Endothelial cell of umbilical vein (primary cell): Measurements from ENCODE around the gene MOBP. TPM values are rescaled to one million over a fixed set of nuclear protein-coding genes. Genes with fewer than 3 reads are reported as not detected.

ENCODE experiments used
- BruUV-seq: library from RNA; stranded (reverse); fragments of 400-500 nt; replicated peaks from 2 replicates; lab custom pipeline; 2021; lab: Mats Ljungman, UMichigan
- CTCF ChIA-PET: fragments of 300-600, 350-600 bp; sonication (Branson Sonifier 250); formaldehyde crosslinking; loops from one replicate; lab custom pipeline; 2021; ENCODE audit warnings: antibody characterized with exemption, inconsistent platforms; lab: Charles Lee
- POLR2A ChIA-PET: fragments of 300-600, 350-600 bp; sonication (Branson Sonifier 250); formaldehyde crosslinking; loops from one replicate; lab custom pipeline; 2021; ENCODE audit warnings: antibody characterized with exemption, inconsistent platforms; lab: Charles Lee
- DNase-seq: peaks from one replicate; pipeline ENCODE4 v3.0.0-alpha.2; 2011; ENCODE audit warnings: low read depth, low spot score
- FAIRE-seq: peaks from 2 replicates; lab custom pipeline; 2011; peaks lifted over from hg19 to GRCh38; lab: Jason Lieb, UNC
- H2AFZ ChIP-seq: 2 replicates; pipeline ENCODE4 v1.6.0; 2012; ENCODE audit warnings: low read depth, low read length, control low read depth, inconsistent platforms
- H3K27ac ChIP-seq: 2 replicates; pipeline ENCODE4 v1.5.1; 2011; ENCODE audit warnings: low read depth, mild to moderate bottlenecking, control low read depth, low read length, moderate library complexity; ENCODE audit not compliant: insufficient read depth
- H3K27me3 ChIP-seq, 2 experiments: 2 replicates each; pipeline versions ENCODE4 v1.6.0 to v1.6.1; 2011; ENCODE audit warnings: low read length in 2 of 2, mixed read lengths in 1 of 2; ENCODE audit not compliant: control insufficient read depth in 2 of 2, insufficient read depth in 2 of 2
- H3K36me3 ChIP-seq, 2 experiments: 2 replicates in 1 of 2; 3 replicates in 1 of 2; pipeline ENCODE4 v1.5.1; 2011; ENCODE audit warnings: low read length in 2 of 2, mild to moderate bottlenecking in 1 of 2, moderate library complexity in 1 of 2; ENCODE audit not compliant: control insufficient read depth in 2 of 2, insufficient read depth in 2 of 2; ENCODE audit errors: extremely low read depth in 1 of 2
- H3K4me1 ChIP-seq: 3 replicates; pipeline ENCODE4 v1.5.1; 2011; ENCODE audit warnings: mild to moderate bottlenecking, low read length; ENCODE audit not compliant: control insufficient read depth, insufficient read depth; ENCODE audit errors: extremely low read depth
- H3K4me2 ChIP-seq: 2 replicates; pipeline ENCODE4 v1.6.1; 2011; ENCODE audit warnings: low read length, control low read depth, mixed read lengths; ENCODE audit not compliant: insufficient read depth
- H3K4me3 ChIP-seq, 3 experiments: fragments of 200-600 bp in 1 of 3; sonication (generic), shearing (Covaris generic) in 1 of 3; replicated peaks in 1 of 3; 2 replicates each; pipeline ENCODE4 v1.5.1; 2011 to 2016; ENCODE audit warnings: control low read depth in 3 of 3, low read length in 3 of 3, mild to moderate bottlenecking in 2 of 3, inconsistent platforms in 1 of 3, low read depth in 1 of 3, moderate library complexity in 1 of 3; ENCODE audit not compliant: insufficient read depth in 1 of 3
- H3K79me2 ChIP-seq: 2 replicates; pipeline ENCODE4 v1.6.0; 2012; ENCODE audit warnings: low read length, inconsistent platforms; ENCODE audit not compliant: control insufficient read depth, insufficient read depth
- H3K9ac ChIP-seq: replicated peaks from 2 replicates; pipeline ENCODE3; 2011; ENCODE audit warnings: low read length, control low read depth; ENCODE audit not compliant: insufficient read depth; ENCODE audit errors: extremely low read depth
- H3K9me1 ChIP-seq: replicated peaks from 3 replicates; pipeline ENCODE4 v1.6.0; 2011; ENCODE audit warnings: mild to moderate bottlenecking, low read length; ENCODE audit not compliant: control insufficient read depth, insufficient read depth; ENCODE audit errors: extremely low read depth
- H3K9me3 ChIP-seq: replicated peaks from 2 replicates; pipeline ENCODE4 v1.5.1; 2012; ENCODE audit warnings: low read length, inconsistent platforms; ENCODE audit not compliant: control insufficient read depth, insufficient read depth
- H4K20me1 ChIP-seq: replicated peaks from 2 replicates; pipeline ENCODE3; 2011; ENCODE audit warnings: mild to moderate bottlenecking, low read length; ENCODE audit not compliant: control insufficient read depth, insufficient read depth; ENCODE audit errors: extremely low read depth
- EZH2 ChIP-seq: IDR thresholded peaks from 2 replicates; pipeline ENCODE4 v1.6.1; 2012; ENCODE audit warnings: borderline replicate concordance, low read depth, mild to moderate bottlenecking, moderate library complexity, low read length, inconsistent platforms; ENCODE audit not compliant: severe bottlenecking
- POLR2A ChIP-seq: IDR thresholded peaks from 2 replicates; pipeline ENCODE4 v1.6.1; 2012; ENCODE audit warnings: low read depth, mild to moderate bottlenecking, control low read depth, low read length
- POLR2AphosphoS5 ChIP-seq: IDR thresholded peaks from 2 replicates; pipeline ENCODE4 v1.6.1; 2012; ENCODE audit warnings: low read depth, mild to moderate bottlenecking, control low read depth, low read length, moderate library complexity; ENCODE audit not compliant: insufficient read depth
- dilution Hi-C: fragments of 300-500 bp; cut with MboI; formaldehyde crosslinking; loops from one replicate; pipeline ENCODE4 v1.15.0; 2019; ENCODE audit warnings: low sequenced_read_pairs; ENCODE audit not compliant: extremely low pct_ligation_motif_present
- intact Hi-C: fragments of 100-400 bp; cut with micrococcal nuclease; formaldehyde crosslinking; loops from one replicate; pipeline ENCODE4 v1.10.0; 2022
- polyA plus RNA-seq, 4 experiments: library from polyadenylated mRNA; depleted of rRNA in 3 of 4; stranded (reverse) in 3 of 4; unstranded in 1 of 4; fragments of >200 nt; gene quantifications; 2 replicates each; pipeline versions ENCODE4 v1.2.1 to v1.2.3, GENCODE V29; 2011 to 2012; ENCODE audit warnings: missing spikeins in 1 of 4
- total RNA-seq: library from RNA; stranded (reverse); gene quantifications from 2 replicates; pipeline ENCODE4 v1.2.3, GENCODE V29; 2021
- TF ChIP-seq, protein P1 (sequence below): IDR thresholded peaks from 2 replicates; pipeline ENCODE4 v1.6.1; 2011; ENCODE audit not compliant: insufficient read depth, insufficient read length
- TF ChIP-seq, protein P2 (sequence below), 2 donors: IDR thresholded peaks; 1 replicate in 1 of 2; 2 replicates in 1 of 2; pipeline ENCODE4 v1.5.1; 2011; ENCODE audit warnings: low read length in 2 of 2, mild to moderate bottlenecking in 2 of 2, moderate library complexity in 2 of 2, control low read depth in 1 of 2, inconsistent platforms in 1 of 2, low read depth in 1 of 2; ENCODE audit not compliant: insufficient read depth in 1 of 2; ENCODE audit errors: extremely low read depth in 1 of 2

The MOBP gene
- total and polyA plus RNA-seq, 2 donors (not counting 3 experiments of a cell fraction or from before 2014, with no cell fraction given): 2.0 to 2.3 TPM

DNA sequence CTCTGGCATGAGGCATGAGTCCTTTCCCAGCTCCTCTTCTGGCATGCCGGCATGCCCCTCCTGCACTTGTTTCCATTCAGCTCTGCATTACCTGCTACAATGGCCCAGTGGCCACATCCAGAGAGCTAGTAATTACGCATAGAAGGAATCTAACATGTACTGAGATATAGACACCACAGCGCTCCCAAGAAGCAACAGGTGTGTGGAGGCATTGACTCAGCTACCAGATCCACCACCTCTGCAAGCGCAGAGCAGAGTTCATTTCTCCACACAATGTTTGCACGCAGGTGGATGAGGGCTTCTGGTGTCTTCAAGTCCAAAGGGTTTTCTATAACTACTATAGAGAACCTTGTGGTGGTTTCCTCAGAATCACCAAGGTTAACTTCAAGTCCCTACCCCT lies 4.2 kb downstream of the MOBP start:
- POLR2A ChIA-PET: no interaction called here
- no TSS peak for BruUV-seq
- CTCF ChIA-PET: interaction anchor here (1.2 kb wide), 1 partner anchor 24 kb away, joined by 5 read pairs; no protein-coding TSS in a partner anchor

More for the DNA sequence above, 4.2 kb downstream of the MOBP start:
- intact Hi-C loops (no loop called here), dilution Hi-C loops (no loop called here)
- no peak for FAIRE-seq
- Histone ChIP-seq H3K4me1 (no peaks in the 10 kb centered on the region), H3K27ac (no peak overlapping the region), H3K9me1 (no peaks in the 10 kb centered on the region), H3K36me3 (no peaks in the 10 kb centered on the region), H3K4me2 (no peak overlapping the region), H3K79me2 (no peaks in the 10 kb centered on the region), H2AFZ (no peak overlapping the region), H3K27me3 (peaks cover 0 to 5% of the 10 kb centered on the region in 2 experiments), H3K9me3 (no peaks in the 10 kb centered on the region), H3K4me3 (no peak overlapping the region), H3K9ac (no peak overlapping the region), H4K20me1 (no peaks in the 10 kb centered on the region)
- no peak for DNase-seq
- TF ChIP-seq POLR2A (no peak), EZH2 (no peak), POLR2AphosphoS5 (no peak)
- TF ChIP-seq, protein P1, sequence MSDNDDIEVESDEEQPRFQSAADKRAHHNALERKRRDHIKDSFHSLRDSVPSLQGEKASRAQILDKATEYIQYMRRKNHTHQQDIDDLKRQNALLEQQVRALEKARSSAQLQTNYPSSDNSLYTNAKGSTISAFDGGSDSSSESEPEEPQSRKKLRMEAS: no peak
- TF ChIP-seq, protein P2, sequence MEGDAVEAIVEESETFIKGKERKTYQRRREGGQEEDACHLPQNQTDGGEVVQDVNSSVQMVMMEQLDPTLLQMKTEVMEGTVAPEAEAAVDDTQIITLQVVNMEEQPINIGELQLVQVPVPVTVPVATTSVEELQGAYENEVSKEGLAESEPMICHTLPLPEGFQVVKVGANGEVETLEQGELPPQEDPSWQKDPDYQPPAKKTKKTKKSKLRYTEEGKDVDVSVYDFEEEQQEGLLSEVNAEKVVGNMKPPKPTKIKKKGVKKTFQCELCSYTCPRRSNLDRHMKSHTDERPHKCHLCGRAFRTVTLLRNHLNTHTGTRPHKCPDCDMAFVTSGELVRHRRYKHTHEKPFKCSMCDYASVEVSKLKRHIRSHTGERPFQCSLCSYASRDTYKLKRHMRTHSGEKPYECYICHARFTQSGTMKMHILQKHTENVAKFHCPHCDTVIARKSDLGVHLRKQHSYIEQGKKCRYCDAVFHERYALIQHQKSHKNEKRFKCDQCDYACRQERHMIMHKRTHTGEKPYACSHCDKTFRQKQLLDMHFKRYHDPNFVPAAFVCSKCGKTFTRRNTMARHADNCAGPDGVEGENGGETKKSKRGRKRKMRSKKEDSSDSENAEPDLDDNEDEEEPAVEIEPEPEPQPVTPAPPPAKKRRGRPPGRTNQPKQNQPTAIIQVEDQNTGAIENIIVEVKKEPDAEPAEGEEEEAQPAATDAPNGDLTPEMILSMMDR (IDR thresholded peaks at IDR 0.05; ENCODE audit: extremely low read depth in 1 of 2, insufficient read depth in 1 of 2, low read depth in 1 of 2, low read length in 2 of 2): no peak
